Neural progenitor cell (in vitro differentiated cells): ENCODE results near the gene PGA4.

Experiments used
- CTCF ChIP-seq: fragments of 200-600 bp; sonication (generic); IDR thresholded peaks from 2 replicates; pipeline ENCODE4 v1.5.1; 2017; ENCODE audit warnings: antibody characterized with exemption, mild to moderate bottlenecking
- EZH2 ChIP-seq: fragments of 200-600 bp; sonication (generic); IDR thresholded peaks from 2 replicates; pipeline ENCODE4 v1.6.1; 2017; ENCODE audit warnings: antibody characterized with exemption, mild to moderate bottlenecking, moderate library complexity

GRCh38 chr11:61198948-61199523 lies 23.1 kb upstream of the PGA4 start:
- TF ChIP-seq CTCF: no peak
- no peak for TF ChIP-seq EZH2
